Measurements from ENCODE around the gene B3GLCT. TPM values are rescaled to one million over a fixed set of nuclear protein-coding genes. Genes with fewer than 3 reads are reported as not detected.

B3GLCT gene
- polyA plus RNA-seq, 1 of the 3 experiments (the other 2 are of a cell fraction) = 2.4 TPM

DNA sequence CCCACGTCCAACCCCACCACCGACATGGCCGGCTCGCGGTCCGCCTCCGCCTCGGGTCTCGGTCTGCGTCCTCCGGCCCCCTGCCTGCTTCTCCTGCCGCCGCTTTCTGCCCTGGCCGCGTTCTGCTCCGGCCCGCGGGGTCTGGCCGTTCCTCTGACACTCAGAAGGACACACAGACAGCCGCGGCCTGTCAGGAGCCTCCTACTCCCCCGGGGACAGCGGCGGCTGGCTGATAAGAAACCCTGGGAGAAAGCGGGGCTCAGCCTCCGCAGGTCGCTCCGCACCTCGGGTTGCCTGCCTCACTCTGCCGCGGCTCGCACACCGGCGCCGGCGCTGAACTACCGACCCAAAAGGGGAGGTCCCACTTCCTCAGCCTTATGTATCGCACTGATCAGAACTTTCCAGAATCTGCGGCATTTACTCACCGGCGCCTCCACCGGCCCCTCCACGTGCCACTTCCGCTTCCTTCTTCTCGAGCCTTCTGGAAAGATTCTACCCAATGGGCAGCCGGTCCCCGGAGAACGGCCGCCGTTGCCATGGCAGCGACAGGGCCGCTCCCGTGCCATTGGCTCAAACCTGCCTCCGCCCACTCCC lies 38.1 kb upstream of the B3GLCT start, which contains the start of gene HSPH1:
HSPH1 (minus strand) TSS at position 348 of the 594 bp plus-strand sequence; CDS start at position 26, 322 bp downstream.
- Histone ChIP-seq H3K4me1 (ENCODE audit: control insufficient read depth in 1 of 2, insufficient read depth in 2 of 2, low read depth in 1 of 2, low read length in 1 of 2) (peaks cover 0 to 15% of the 10 kb centered on the region in 2 experiments; a peak in 2 of 4 replicates), H3K79me2 (ENCODE audit: insufficient read depth) (peaks cover 49% of the 10 kb centered on the region), H4K20me1 (ENCODE audit: insufficient read depth) (peaks cover 19% of the 10 kb centered on the region), H3K9ac (peak within 1 kb of the TSS; percentile 88), H3F3A (replicated peaks; ENCODE audit: insufficient read depth) (no peaks in the 10 kb centered on the region), H3K4me3 (ENCODE audit: low read depth in 2 of 2, low read length in 1 of 2) (peak within 1 kb of the TSS; percentile 86 to 98), H3K36me3 (replicated peaks in 1 of 2; ENCODE audit: control insufficient read depth in 1 of 2, insufficient read depth in 2 of 2, low read length in 1 of 2) (peaks cover 17 to 23% of the 10 kb centered on the region in 2 experiments), H3K4me2 (peak within 1 kb of the TSS; percentile 92), H2AFZ (ENCODE audit: low read depth) (peak within 1 kb of the TSS; percentile 87), H3K27me3 (ENCODE audit: insufficient read depth) (no peaks in the 10 kb centered on the region), H3K27ac (ENCODE audit: low read depth in 2 of 2, low read length in 1 of 2) (peak within 1 kb of the TSS; percentile 92 to 96), H3K9me2 (no peaks in the 10 kb centered on the region), H3K9me3 (no peaks in the 10 kb centered on the region)
- peak; percentile 94 for DNase-seq
- POLR2A ChIA-PET = interaction anchor here (0.6 to 0.7 kb wide), 2 partner anchors 79 to 105 kb away, joined by 3 read pairs; no protein-coding TSS in a partner anchor
- 0% methylated on average over 26 of the region's 54 CpGs for WGBS (ENCODE audit: low lambda C conversion rate)
- CTCF ChIA-PET = interaction anchor here (0.8 to 3.0 kb wide), 3 partner anchors 38 to 297 kb away, joined by 3 to 11 read pairs (median 10); partner anchors contain the start of gene B3GLCT
- TF ChIP-seq, protein P1, sequence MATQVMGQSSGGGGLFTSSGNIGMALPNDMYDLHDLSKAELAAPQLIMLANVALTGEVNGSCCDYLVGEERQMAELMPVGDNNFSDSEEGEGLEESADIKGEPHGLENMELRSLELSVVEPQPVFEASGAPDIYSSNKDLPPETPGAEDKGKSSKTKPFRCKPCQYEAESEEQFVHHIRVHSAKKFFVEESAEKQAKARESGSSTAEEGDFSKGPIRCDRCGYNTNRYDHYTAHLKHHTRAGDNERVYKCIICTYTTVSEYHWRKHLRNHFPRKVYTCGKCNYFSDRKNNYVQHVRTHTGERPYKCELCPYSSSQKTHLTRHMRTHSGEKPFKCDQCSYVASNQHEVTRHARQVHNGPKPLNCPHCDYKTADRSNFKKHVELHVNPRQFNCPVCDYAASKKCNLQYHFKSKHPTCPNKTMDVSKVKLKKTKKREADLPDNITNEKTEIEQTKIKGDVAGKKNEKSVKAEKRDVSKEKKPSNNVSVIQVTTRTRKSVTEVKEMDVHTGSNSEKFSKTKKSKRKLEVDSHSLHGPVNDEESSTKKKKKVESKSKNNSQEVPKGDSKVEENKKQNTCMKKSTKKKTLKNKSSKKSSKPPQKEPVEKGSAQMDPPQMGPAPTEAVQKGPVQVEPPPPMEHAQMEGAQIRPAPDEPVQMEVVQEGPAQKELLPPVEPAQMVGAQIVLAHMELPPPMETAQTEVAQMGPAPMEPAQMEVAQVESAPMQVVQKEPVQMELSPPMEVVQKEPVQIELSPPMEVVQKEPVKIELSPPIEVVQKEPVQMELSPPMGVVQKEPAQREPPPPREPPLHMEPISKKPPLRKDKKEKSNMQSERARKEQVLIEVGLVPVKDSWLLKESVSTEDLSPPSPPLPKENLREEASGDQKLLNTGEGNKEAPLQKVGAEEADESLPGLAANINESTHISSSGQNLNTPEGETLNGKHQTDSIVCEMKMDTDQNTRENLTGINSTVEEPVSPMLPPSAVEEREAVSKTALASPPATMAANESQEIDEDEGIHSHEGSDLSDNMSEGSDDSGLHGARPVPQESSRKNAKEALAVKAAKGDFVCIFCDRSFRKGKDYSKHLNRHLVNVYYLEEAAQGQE (IDR thresholded peaks at IDR 0.05; ENCODE audit: low read depth, low read length) = peak; percentile 45; the same call in 1 of the 2 replicates
- TF ChIP-seq NFIC (IDR thresholded peaks at IDR 0.05; ENCODE audit: borderline replicate concordance) (no peak), POLR2AphosphoS5 (IDR thresholded peaks at IDR 0.05; ENCODE audit: low read depth, low read length) (peak; percentile 94), JUND (IDR thresholded peaks at IDR 0.05) (no peak), MEF2A (IDR thresholded peaks at IDR 0.05; ENCODE audit: borderline replicate concordance, low read depth) (no peak), MXI1 (IDR thresholded peaks at IDR 0.05; ENCODE audit: low read depth, low read length) (peak; percentile 100), RFX5 (IDR thresholded peaks at IDR 0.05; ENCODE audit: low read length) (peak; percentile 93), EZH2phosphoT487 (IDR thresholded peaks at IDR 0.05; ENCODE audit: borderline replicate concordance, low read depth) (no peak), GABPA (IDR thresholded peaks at IDR 0.05; ENCODE audit: low read depth) (peak; percentile 82), ELF1 (IDR thresholded peaks at IDR 0.05) (peak; percentile 88), CHD2 (IDR thresholded peaks at IDR 0.05; ENCODE audit: low read length, partially characterized antibody) (no peak), FOXM1 (IDR thresholded peaks at IDR 0.05; ENCODE audit: low read depth) (0 out of 2 replicates have a peak, but pooled peaks have one; percentile 19), SIN3A (IDR thresholded peaks at IDR 0.05; ENCODE audit: borderline replicate concordance, low read depth, low read length) (peak; percentile 88; the same call in 1 of the 2 replicates), SMC3 (IDR thresholded peaks at IDR 0.05; ENCODE audit: low read depth, low read length) (no peak), TAF1 (IDR thresholded peaks at IDR 0.05; ENCODE audit: borderline replicate concordance, low read depth, low read length) (peak; percentile 89), GATA2 (CRISPR knock-in tag; IDR thresholded peaks at IDR 0.05) (peak; percentile 61), TCF12 (IDR thresholded peaks at IDR 0.05) (0 out of 2 replicates have a peak, but pooled peaks have one; percentile 5), NRF1 (IDR thresholded peaks at IDR 0.05; ENCODE audit: low read depth, low read length) (no peak), RCOR1 (IDR thresholded peaks at IDR 0.05; ENCODE audit: low read length) (no peak), EP300 (IDR thresholded peaks at IDR 0.05; ENCODE audit: borderline replicate concordance in 1 of 2, low read depth in 1 of 2, low read length in 1 of 2) (peak; percentile 6 to 88; a peak in 3 of 4 replicates), YY1 (IDR thresholded peaks at IDR 0.05; ENCODE audit: low read depth) (no peak), RXRA (IDR thresholded peaks at IDR 0.05; ENCODE audit: borderline replicate concordance, low read depth) (no peak)
- TF ChIP-seq, protein P2, sequence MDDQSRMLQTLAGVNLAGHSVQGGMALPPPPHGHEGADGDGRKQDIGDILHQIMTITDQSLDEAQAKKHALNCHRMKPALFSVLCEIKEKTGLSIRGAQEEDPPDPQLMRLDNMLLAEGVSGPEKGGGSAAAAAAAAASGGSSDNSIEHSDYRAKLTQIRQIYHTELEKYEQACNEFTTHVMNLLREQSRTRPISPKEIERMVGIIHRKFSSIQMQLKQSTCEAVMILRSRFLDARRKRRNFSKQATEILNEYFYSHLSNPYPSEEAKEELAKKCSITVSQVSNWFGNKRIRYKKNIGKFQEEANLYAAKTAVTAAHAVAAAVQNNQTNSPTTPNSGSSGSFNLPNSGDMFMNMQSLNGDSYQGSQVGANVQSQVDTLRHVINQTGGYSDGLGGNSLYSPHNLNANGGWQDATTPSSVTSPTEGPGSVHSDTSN (IDR thresholded peaks at IDR 0.05) = no peak
- TF ChIP-seq, protein P3, sequence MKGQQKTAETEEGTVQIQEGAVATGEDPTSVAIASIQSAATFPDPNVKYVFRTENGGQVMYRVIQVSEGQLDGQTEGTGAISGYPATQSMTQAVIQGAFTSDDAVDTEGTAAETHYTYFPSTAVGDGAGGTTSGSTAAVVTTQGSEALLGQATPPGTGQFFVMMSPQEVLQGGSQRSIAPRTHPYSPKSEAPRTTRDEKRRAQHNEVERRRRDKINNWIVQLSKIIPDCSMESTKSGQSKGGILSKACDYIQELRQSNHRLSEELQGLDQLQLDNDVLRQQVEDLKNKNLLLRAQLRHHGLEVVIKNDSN (IDR thresholded peaks at IDR 0.05; ENCODE audit: borderline replicate concordance, low read depth) = peak; percentile 71
- TF ChIP-seq, protein P4, sequence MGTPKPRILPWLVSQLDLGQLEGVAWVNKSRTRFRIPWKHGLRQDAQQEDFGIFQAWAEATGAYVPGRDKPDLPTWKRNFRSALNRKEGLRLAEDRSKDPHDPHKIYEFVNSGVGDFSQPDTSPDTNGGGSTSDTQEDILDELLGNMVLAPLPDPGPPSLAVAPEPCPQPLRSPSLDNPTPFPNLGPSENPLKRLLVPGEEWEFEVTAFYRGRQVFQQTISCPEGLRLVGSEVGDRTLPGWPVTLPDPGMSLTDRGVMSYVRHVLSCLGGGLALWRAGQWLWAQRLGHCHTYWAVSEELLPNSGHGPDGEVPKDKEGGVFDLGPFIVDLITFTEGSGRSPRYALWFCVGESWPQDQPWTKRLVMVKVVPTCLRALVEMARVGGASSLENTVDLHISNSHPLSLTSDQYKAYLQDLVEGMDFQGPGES (IDR thresholded peaks at IDR 0.05; ENCODE audit: low read depth, low read length) = peak; percentile 44; the same call in 1 of the 2 replicates
- TF ChIP-seq, protein P5, sequence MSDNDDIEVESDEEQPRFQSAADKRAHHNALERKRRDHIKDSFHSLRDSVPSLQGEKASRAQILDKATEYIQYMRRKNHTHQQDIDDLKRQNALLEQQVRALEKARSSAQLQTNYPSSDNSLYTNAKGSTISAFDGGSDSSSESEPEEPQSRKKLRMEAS (IDR thresholded peaks at IDR 0.05; ENCODE audit: low read depth) = peak; percentile 99
